ENCODE results near the gene GAL3ST2.

GRCh38 chr2:241811952-241812729 is 35.5 kb downstream of the GAL3ST2 start:
- TF ChIP-seq CTCF (IDR thresholded peaks at IDR 0.05) (no peak), POLR2AphosphoS5 (IDR thresholded peaks at IDR 0.05) (no peak), POLR2A (IDR thresholded peaks at IDR 0.05) (no peak)

All from gastroesophageal sphincter (tissue), 3 donors.